ENCODE results near the gene TP53BP2.

The TP53BP2 gene

GRCh38 chr1:223828162-223828848 lies 17.4 kb downstream of the TP53BP2 start:
- TF ChIP-seq, protein P1, sequence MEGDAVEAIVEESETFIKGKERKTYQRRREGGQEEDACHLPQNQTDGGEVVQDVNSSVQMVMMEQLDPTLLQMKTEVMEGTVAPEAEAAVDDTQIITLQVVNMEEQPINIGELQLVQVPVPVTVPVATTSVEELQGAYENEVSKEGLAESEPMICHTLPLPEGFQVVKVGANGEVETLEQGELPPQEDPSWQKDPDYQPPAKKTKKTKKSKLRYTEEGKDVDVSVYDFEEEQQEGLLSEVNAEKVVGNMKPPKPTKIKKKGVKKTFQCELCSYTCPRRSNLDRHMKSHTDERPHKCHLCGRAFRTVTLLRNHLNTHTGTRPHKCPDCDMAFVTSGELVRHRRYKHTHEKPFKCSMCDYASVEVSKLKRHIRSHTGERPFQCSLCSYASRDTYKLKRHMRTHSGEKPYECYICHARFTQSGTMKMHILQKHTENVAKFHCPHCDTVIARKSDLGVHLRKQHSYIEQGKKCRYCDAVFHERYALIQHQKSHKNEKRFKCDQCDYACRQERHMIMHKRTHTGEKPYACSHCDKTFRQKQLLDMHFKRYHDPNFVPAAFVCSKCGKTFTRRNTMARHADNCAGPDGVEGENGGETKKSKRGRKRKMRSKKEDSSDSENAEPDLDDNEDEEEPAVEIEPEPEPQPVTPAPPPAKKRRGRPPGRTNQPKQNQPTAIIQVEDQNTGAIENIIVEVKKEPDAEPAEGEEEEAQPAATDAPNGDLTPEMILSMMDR (conservative IDR thresholded peaks at IDR 0.05; ENCODE audit: low read depth, low read length): no peak
- DNase-seq (ENCODE audit: low read depth): no peak
- H3K4me3 ChIP-seq (ENCODE audit: low read length): no peak overlapping the region

GRCh38 chr1:223827193-223827663 lies 18.5 kb downstream of the TP53BP2 start:
- no peak overlapping the region for H3K4me3 ChIP-seq (ENCODE audit: low read length)
- TF ChIP-seq, protein P1 (conservative IDR thresholded peaks at IDR 0.05; ENCODE audit: low read depth, low read length): no peak
- DNase-seq (ENCODE audit: low read depth): no peak

DNA sequence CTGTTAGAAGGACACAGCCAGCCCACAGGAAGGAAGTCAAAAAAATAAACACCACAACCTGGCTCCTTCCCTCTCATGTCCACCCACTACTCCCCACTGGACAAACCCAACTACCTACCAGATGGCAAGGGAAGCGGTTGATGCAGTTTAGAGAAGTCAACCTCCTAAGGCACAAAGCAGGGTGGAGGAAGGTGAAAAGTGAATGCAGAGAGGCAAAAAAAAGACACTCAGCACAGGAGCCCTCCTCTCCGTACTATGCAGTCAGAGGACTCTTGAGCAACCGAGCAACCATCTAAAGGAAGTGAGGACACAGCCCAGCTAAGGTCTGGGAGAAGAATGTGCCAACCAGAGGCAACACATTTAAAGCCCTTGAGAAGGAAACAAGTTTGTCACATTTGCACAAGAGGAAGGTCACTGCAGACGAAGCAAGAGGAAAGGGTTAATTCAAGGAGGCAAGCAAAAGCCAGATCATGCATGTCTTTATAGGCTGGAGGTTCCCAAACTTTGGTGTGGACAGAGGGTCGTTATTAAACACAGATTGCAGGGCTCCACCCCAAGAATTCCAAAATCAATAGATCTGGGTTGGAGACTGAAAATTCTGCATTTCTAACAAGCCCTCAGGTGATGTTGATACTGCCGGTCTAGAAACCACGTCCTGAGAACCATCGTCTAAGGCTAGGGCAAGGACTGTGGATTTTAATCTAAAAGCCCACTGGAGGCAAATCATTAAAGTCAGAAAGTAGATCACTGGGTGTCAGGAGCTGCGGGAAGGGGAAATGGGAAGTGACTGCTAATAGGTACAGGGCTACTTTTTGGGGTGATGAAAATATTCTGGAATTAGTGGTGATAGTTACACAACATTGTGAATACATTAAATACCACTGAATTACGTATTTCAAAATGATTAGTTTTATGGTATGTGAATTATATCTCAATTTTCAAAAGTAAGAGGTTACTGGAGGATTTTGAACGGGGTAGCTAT lies 19.7 kb downstream of the TP53BP2 start:
- no peak overlapping the region for H3K4me3 ChIP-seq (ENCODE audit: low read length)
- TF ChIP-seq, protein P1 (conservative IDR thresholded peaks at IDR 0.05; ENCODE audit: low read depth, low read length): no peak
- DNase-seq (ENCODE audit: low read depth): no peak

DNA sequence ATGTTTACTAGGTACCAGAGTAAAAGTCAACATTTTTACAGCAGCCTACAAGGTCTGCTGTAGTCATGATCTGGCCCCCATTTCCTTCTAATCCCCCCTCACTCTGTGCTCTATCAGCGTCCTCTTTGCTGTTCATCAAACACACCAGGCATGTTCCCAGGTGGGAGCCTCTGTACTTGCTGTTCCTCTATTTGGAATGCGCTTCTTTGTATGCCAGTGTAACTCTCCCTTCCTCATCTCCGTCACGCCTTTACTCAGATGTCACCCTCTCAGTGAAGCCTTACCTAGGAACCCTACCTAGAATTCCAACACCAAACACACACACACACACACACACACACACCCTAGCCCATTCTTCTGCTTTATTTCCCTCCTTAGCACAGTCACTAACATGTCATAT lies 21.0 kb downstream of the TP53BP2 start:
- no peak for DNase-seq (ENCODE audit: low read depth)
- TF ChIP-seq, protein P1 (conservative IDR thresholded peaks at IDR 0.05; ENCODE audit: low read depth, low read length): no peak
- H3K4me3 ChIP-seq (ENCODE audit: low read length): no peak overlapping the region

- TF ChIP-seq, protein P1 (conservative IDR thresholded peaks at IDR 0.05; ENCODE audit: low read depth, low read length): no peak
- H3K4me3 ChIP-seq (ENCODE audit: low read length): no peak overlapping the region
- DNase-seq (ENCODE audit: low read depth): no peak
Observed at GRCh38 chr1:223824287-223824686, 21.5 kb downstream of the TP53BP2 start.

GRCh38 chr1:223820971-223821370 lies 24.8 kb downstream of the TP53BP2 start:
- TF ChIP-seq, protein P1 (conservative IDR thresholded peaks at IDR 0.05; ENCODE audit: low read depth, low read length): no peak
- DNase-seq (ENCODE audit: low read depth): no peak
- H3K4me3 ChIP-seq (ENCODE audit: low read length): no peak overlapping the region
